Bronchus fibroblast of lung (primary cell): ENCODE data around the gene NPHP4. TPM values are rescaled to one million over a fixed set of nuclear protein-coding genes. Genes with fewer than 3 reads are reported as not detected.

Experiments
- total RNA-seq: library from RNA; depleted of rRNA; stranded (reverse); fragments of >200 nt; gene quantifications from 2 replicates; pipeline ENCODE4 v1.2.3, GENCODE V29; 2015

The NPHP4 gene
- total RNA-seq = 4.4 and 4.9 TPM in 2 replicates

GRCh38 chr1:5992026-5992813 is at the start of gene NPHP4:
Gene NPHP4 (minus strand): TSS chr1:5992425. CDS start chr1:5986289, 6,136 bp downstream.

Other genes starting within 250 kb of the NPHP4 start
- gene KCNAB2, start 53.5 kb upstream of the NPHP4 start, total RNA-seq = 2.0 and 2.7 TPM in 2 replicates
- gene CHD5, start 187.9 kb upstream of the NPHP4 start, total RNA-seq = 0.50 TPM in 1 of 2 replicates, not detected in the other
- gene RPL22, start 207.2 kb upstream of the NPHP4 start, total RNA-seq = 72.4 and 90.3 TPM in 2 replicates
- gene RNF207, start 213.7 kb upstream of the NPHP4 start, total RNA-seq = 7.2 and 13.1 TPM in 2 replicates
- gene ICMT, start 243.5 kb upstream of the NPHP4 start, total RNA-seq = 80.0 and 83.1 TPM in 2 replicates